ENCODE results near the gene ATP2A2.

The ATP2A2 gene

DNA sequence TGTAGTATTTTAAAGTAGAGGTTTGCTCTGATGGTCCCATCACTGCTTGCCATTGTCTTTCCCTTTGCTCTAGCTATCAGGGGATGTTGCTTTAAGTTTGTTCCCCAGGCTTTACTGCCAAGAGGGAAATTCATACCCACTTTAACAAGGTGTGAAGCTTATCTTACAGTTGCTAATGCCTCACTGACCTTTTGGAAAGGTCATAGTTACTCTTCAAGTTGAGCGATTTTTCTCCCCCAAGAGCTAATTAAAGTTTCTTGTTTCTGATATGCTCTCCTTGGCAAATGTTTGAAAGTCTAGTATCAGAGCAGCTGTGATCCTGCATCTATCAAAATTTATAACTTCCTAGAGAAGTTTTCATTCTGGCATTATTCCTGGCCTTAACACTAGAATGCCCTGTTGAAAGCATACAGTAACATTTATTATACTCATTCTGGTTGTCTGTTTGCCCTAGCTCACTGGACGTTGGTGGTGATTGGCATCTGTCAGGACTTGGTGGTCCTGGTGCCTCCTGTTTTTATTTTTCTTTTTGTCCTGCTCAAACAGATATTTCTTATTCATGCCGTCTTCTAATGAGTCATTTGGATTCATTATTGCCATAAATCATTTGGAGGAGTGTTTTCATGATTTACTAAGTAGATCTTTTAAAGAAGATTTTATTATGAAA, 8.1 kb downstream of the ATP2A2 start:
- no peak for DNase-seq (ENCODE audit: extremely low read depth in 1 of 2, low read depth in 1 of 2)

DNA sequence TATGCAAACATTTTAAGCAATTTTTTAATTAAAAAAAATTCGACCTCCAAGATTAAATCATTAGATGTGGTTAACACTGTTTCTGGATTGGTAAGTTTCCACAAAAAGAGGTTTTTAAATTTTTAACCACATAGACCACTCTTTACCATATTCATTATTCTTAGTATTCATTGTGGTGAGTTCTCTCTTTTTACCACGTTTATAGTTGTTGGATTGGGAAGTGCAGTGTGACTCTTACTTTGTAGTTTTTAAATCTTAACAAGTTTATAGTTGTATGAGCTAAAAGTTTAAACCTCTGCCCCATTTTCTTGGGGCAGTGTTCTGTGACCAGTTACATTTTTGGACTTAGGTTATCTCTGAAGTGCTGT, 8.6 kb downstream of the ATP2A2 start:
- no peak for DNase-seq (ENCODE audit: extremely low read depth in 1 of 2, low read depth in 1 of 2)

DNA sequence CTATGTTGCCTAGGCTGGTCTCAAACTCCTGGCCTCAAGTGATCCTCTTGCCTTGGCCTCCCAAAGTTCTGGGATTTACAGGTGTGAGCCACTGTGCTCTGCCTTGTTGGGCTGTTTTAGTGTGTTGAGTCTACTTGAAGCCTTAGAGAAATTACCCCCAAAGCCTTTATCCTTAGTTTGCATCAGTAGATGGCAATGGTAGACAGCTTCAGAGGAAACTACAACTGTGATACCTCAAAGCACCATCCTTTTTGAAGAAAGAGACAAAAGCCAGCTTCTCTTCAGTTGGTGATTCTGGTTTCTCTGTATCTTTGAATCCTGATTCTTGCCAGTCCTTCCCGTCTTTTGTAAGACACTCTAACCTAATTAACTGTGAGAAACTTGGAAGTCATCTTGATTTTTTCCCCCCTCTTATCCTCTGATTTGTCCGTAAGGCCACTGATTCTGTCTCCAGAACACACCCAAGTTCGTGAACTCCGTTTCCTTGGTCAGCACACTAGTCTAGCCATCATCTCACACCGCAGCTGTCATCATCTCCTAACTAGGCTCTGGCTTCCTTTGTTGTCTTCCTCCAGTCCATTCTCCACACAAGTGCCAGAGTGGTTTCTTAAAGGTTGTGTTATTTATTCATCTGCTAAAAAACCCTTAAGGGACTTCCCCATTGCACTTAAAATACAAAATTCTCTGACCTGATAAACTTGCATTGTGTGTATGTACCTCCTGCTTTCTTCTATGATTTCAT, 20.2 kb downstream of the ATP2A2 start:
- no peak for DNase-seq (ENCODE audit: extremely low read depth in 1 of 2, low read depth in 1 of 2)

DNA sequence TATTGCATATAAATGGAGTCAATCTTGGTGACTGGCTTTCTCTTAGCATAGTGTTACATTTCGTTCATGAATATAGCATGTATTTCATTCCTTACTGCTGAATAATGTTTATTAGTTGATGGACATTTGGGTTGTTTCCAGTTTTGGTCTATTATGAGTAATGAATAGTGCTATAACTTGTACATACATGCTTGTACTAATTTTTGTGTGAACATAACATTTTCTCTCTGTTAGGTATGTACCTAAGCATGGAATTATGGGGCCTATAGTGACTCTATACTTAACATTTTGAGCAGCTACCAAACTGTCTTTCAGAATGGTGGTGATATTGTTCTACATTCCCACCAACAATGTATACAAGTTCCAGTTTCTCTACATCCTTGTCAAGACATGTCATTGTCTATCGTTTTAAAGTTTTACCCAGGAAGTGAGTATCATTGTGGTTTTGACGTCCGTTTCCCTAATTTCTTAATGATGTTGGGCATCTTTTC, 23.1 kb downstream of the ATP2A2 start:
- DNase-seq (ENCODE audit: extremely low read depth in 1 of 2, low read depth in 1 of 2), result no peak

DNA sequence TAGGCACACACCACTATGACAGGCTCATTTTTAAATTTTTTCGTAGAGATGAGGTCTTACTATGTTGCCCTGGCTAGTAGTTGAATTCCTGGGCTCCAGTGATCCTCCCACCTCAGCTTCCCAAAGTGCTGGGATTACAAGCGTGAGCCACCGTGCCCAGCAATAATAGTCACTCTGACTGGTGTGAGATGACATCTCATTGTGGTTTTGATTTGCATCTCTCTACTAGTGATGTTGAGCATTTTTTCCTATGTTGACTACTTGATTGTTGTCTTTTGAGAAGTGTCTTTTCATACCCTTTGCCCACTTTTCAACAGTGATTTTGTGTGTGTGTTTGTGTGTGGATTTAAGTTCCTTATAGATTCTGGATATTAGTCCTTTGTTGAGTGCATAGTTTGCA, 26.3 kb downstream of the ATP2A2 start:
- DNase-seq (ENCODE audit: extremely low read depth in 1 of 2, low read depth in 1 of 2), result no peak

DNA sequence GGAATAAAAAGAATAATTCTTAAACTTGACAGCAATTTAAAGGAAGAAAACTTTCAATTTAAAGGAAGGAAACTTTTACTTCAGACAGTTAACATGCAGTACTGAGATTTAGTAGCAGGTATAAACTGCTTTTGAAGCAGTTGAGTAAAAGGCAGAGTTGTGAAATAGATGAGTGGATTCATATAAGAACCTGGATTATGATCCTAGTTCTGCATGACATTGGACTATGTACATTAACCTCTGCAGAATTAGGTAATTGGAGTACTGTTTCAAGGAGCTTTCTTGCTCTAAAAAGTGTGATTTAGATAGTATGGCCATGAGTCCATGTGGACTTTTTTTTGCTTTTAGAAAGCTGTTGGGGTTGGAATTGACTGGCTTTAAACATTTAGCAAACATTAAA, 29.7 kb downstream of the ATP2A2 start:
- DNase-seq (ENCODE audit: extremely low read depth in 1 of 2, low read depth in 1 of 2), result no peak

DNA sequence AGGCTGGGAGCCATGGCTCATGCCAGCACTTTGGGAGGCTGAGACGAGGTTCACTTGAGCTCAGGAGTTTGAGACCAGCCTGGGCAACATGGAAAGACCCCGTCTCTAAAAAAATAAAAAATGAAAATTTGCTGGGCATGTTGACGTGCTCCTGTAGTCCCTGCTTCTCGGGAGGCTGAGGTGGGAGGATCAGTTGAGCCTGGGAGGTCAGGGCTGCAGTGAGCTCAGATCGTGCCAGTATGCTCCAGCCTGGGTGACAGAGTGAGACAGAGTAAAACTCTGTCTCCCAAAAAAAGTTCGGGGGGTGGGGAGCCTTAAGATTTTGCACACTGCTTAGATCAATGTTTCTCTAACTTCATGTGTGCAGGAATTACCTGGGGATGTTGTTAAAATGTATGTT, 30.9 kb downstream of the ATP2A2 start:
- DNase-seq (ENCODE audit: extremely low read depth in 1 of 2, low read depth in 1 of 2), result no peak

DNA sequence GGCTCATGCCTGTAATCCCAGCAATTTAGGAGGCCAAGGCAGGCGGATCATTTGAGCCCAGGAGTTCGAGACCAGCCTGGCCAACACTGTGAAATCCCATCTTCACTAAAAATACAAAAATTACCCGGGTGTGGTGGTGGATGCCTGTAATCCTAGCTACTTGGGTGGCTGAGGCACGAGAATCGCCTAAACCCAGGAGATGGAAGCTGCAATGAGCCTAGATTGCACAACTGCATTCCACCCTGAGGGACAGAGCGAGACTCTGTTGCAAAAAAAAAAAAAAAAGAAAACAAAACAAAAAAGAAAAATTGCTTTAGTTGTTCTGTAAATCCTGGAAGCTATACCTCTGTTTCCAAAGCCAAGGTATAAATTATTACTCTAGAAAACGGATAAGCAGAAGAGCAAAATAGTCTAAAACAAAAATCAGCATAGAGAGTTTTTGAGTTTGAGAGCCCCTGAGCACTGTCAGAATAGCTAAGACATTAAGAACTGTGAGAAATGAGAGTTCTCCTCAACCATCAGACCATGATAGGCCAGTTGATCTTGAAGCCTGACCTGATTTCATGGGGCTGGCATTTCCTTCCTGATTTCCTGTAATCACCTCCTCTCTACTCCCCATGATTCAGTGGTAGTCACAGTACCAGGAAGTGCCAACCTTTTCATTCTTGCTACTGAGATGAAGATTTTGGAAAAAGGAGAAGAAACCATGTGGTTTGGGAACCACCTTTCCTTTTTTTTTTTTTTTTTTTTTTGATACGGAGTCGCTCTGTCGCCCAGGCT, 31.7 kb downstream of the ATP2A2 start:
- DNase-seq (ENCODE audit: extremely low read depth in 1 of 2, low read depth in 1 of 2), result no peak

DNA sequence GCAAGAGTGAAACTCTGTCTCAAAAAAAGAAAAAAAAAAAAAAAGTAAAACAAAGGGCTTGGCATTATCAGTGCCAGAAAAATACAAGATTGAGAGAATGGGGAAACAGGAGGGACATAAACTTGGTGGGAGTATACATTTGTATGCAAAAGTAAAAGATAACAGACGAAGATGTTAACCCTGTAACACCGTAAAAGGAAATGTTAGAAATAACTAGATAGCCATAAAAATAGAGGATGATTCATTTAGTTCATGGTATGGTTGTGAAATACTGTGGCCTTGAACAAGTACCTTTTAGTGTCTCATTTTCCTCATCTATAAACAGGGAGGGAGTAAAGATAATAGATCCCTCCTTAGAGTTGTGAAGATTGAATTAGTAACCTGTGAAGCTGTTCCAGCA, 33.3 kb downstream of the ATP2A2 start:
- no peak for DNase-seq (ENCODE audit: extremely low read depth in 1 of 2, low read depth in 1 of 2)

DNA sequence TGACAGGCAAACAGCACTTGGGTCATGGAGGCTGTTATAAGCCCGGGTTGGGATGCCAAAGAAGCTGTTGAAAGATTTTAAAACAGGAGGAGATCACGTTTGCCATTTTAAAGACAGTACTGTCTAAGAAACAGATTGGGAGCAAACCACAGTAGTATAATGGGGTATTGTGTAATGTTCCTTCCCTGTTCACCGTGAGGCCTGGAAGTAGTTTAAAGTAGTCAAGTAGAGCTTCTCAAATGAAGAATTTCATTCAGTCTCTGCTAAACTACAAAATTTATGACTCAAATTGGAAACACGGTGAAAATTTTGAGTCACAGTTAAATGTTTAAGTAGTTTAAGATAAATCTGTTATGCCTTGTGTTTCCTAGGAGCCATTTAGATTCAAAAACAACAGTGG, 35.8 kb downstream of the ATP2A2 start:
- DNase-seq (ENCODE audit: extremely low read depth in 1 of 2, low read depth in 1 of 2), result no peak

DNA sequence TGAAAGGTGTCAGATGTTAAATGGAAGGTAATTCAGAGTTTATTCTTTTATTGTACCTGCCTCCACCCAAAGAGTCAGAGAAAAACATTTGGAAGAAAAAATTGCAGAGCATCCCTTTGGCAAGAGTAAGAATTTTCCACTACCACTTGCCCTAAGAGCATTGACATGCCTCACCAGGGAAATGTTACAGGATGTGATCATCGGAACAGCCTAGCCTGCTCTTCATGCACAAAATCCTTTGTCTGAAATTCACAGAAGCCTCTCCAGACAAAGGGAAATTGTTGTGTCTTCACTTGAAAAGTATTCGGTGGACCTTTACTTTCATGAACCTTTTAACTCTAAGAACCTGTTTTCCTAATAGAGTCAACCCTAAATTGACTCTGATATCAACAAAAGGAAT, 36.9 kb downstream of the ATP2A2 start:
- no peak for DNase-seq (ENCODE audit: extremely low read depth in 1 of 2, low read depth in 1 of 2)

DNA sequence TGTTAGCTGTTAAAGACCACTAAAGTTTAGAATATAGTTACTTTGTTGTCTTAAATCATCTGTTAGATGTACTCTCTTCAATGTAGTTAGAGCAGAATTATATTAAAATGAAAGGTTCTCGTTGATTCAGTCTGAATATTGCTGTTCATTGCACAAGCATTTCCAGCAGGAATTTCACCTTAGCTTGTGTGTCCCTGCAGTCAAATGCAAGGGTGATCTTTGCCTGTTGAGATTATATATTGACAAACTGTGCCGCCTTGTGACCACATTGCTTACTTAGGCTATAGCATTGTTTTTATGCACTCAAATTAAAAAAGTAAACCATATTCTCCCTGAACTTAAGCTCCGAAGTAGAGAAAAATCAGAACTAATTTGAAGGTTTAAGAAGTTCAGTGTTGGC, 39.5 kb downstream of the ATP2A2 start:
- no peak for DNase-seq (ENCODE audit: extremely low read depth in 1 of 2, low read depth in 1 of 2)

DNA sequence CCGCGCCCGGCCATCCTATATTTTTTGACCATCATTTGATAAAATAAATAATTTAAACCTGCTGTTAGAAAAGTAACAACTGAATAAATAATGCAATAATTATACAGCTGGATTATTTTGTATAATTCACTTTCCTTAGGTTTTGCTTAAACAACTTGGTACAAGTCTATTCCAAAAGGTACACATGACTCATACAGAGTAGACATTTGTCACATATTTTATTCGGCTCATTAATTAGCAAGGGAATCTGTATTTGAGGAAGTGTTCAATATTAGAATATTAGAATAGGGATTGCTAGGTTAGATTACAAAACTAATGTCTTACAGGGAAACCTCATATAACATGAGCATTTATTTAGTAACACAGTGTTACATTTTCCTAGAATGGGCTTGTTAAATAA, 48.7 kb downstream of the ATP2A2 start:
- DNase-seq (ENCODE audit: extremely low read depth in 1 of 2, low read depth in 1 of 2), result no peak

DNA sequence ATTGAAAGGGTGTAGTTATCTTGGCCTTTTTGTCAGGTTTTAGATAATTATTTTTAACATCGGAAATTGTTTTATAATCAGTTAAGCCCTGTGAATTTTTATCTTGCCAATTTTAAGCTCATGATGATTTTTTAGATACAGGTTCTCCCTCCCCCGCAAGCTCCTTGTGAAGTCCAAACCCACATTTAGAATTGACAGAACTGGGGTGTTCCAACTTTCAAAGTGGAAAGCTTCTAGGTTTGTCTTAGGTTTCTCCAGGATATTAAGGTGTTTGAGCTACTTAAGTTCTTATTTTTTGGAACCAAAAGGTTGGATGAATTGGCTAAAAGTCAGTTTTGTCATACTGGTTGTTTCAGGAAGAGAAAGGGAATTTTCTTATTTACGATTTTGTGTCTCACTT, 49.1 kb downstream of the ATP2A2 start:
- DNase-seq (ENCODE audit: extremely low read depth in 1 of 2, low read depth in 1 of 2), result no peak

DNA sequence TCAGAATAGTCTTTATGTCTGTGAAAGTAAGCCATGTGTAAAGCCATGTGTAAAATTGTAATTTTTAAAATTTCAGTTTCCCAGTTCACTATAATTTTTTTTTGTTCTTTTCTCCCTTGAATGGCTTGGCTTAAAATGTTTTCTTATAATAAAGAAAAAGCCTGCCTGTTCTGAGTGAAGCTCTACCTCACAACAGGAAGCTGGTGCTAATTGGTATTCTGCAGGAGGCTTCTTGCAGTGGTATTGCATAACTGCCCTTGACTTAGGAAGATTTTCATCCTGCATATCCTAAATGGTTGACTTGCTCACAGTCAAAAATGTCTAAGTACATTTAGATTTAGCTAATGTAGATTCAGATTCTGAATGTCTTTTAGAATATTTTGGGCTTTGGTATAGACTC, 49.5 kb downstream of the ATP2A2 start:
- no peak for DNase-seq (ENCODE audit: extremely low read depth in 1 of 2, low read depth in 1 of 2)

DNA sequence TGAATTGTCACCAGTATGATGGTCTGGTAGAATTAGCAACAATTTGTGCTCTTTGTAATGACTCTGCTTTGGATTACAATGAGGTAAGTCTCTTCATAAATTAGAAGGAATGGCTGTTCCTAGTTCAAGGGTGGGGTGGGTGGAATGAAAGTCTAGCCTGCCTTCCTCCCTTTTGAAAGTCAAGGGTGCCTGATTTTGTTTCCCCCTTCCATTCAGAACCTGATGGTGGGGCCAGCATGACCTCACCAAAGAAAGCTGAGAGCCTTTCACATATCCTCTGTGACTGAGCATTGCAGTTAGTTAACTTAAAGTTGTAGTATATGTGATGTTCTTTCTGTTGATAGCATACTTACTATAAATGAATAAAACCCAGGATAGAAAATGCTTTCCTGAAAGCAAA, 52.2 kb downstream of the ATP2A2 start:
- DNase-seq (ENCODE audit: extremely low read depth in 1 of 2, low read depth in 1 of 2), result no peak

DNA sequence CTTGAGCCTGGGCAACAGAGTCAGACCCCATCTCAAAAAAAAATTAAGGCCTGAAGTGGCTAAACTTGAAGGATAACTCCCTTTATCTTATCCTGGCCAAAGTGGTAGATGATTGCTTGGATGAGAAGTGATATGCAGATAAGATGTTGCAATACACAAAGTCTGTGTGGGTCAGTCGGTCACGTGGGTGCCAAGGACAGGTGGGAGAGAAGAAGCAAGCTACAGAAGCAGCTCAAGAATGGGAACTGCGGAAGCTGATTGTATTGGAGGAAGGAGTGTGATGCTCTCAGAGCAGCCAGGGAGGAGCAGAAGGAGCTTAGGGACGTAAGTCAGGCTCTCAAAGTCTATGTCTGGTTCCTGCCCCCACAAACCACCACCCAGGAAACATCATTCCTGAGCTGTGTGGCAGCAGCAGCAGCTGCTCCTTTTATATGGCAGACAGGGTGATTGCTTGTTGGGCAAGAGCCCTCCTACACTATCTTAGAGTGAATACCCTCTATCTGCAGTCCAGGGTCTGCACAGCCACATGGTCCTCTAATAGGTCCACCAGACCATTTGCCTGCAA, 54.5 kb downstream of the ATP2A2 start:
- no peak for DNase-seq (ENCODE audit: extremely low read depth in 1 of 2, low read depth in 1 of 2)

DNA sequence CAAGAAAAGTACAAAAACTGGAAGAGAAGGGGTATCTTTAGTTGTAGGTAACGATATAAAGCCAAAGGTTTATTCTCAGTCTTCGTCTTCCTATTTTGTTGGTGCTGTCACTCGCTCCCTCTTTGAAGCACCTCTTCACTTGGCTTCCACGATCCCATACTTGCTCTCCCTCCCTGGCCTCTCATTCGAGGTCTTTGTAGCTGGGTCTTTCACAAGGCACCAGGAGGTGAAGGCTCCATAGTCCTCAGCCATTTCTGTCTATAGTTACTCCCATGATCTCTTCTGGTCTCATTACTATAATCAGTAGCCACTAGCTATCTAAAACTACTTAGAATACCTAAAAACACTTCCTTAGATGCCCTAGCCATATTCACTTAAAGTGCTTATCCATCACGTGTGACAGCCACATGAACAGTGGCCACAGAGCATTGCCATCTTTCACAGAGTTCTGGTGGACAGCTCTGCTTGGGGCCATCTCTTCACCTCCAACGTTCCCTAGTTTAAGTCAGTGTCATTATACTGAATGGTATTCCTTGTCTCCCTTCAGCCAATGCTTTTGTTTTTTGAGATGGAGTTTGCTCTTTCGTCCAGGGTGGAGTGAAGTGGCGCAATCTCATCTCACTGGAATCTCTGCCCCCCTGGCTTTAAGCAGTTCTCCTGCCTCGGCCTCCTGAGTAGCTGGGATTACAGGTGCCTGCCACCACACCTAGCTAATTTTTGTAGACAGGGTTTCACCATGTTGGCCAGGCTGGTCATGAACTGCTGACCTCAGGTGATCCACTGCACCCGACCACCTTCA, 57.1 kb downstream of the ATP2A2 start:
- no peak for DNase-seq (ENCODE audit: extremely low read depth in 1 of 2, low read depth in 1 of 2)

DNA sequence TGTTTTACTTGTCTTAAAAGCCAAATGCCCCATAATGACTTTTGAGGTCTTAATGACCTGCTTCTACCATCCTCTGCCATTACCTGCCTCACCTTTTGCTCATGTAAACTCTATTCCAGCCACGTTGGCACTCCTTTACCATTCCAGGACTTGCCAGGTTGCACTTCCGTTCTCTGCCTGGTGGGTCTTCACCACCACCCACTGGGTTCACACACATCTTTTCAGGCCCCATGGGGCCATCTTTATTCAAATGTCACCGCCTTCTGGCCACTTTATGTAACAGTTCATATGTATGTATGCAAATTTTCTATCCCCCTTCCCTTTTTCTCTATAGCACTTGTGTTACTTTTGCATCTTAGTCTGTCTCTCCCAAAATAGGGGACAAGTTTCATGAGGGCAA, 57.7 kb downstream of the ATP2A2 start:
- DNase-seq (ENCODE audit: extremely low read depth in 1 of 2, low read depth in 1 of 2), result no peak

DNA sequence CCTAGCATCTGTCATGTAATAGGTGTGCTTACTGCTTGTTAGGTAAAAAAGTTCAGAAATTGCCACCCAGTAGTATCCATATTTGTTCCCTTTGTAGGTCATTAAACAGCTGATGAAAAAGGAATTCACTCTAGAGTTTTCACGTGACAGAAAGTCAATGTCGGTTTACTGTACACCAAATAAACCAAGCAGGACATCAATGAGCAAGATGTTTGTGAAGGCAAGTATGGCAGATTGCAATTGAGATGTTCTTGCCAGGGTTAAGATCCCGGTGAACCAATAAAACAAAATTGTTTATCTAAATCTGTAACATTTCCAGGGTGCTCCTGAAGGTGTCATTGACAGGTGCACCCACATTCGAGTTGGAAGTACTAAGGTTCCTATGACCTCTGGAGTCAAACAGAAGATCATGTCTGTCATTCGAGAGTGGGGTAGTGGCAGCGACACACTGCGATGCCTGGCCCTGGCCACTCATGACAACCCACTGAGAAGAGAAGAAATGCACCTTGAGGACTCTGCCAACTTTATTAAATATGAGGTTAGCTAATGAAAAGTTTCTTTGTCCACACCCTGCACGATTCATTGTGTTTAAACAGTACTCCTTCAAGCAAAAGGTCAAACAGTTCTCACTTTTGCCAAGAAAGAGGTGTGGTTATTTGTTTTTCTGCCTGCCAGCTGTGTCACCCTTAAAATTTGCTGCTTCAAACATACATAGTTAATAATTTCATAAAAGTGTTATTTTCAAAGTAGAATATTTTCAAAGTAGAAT, 58.3 kb downstream of the ATP2A2 start:
- DNase-seq (ENCODE audit: extremely low read depth in 1 of 2, low read depth in 1 of 2), result no peak
